Loucy (cell line): Measurements from ENCODE around the gene AHNAK2.

Experiments
- H2AFZ ChIP-seq: fragments of 200-600 bp; sonication (generic); 2 replicates; pipeline ENCODE4 v1.6.0; 2016; ENCODE audit warnings: antibody characterized with exemption, mild to moderate bottlenecking, low read length, moderate library complexity
- H3F3A ChIP-seq: fragments of 200-600 bp; 2 replicates; pipeline ENCODE4 v1.6.0; 2016; ENCODE audit warnings: antibody characterized with exemption, low read depth, mild to moderate bottlenecking
- H3K27me3 ChIP-seq: fragments of 200-600 bp; sonication (generic); 2 replicates; pipeline ENCODE4 v1.6.1; 2014; ENCODE audit warnings: low read length, mild to moderate bottlenecking; ENCODE audit not compliant: insufficient read depth, poor library complexity, severe bottlenecking
- H3K36me3 ChIP-seq: fragments of 200-600 bp; sonication (generic); 2 replicates; pipeline ENCODE4 v1.6.1; 2016; ENCODE audit warnings: low read length; ENCODE audit not compliant: insufficient read depth
- H3K4me1 ChIP-seq: fragments of 200-600 bp; sonication (generic); 2 replicates; pipeline ENCODE4 v1.5.1; 2014; ENCODE audit warnings: low read length, mild to moderate bottlenecking; ENCODE audit not compliant: insufficient read depth, poor library complexity, severe bottlenecking
- H3K4me2 ChIP-seq: fragments of 200-600 bp; sonication (generic); 2 replicates; pipeline ENCODE4 v1.6.0; 2014; ENCODE audit warnings: antibody characterized with exemption, low read length, low read depth, mild to moderate bottlenecking; ENCODE audit not compliant: poor library complexity, severe bottlenecking
- H3K4me3 ChIP-seq: fragments of 200-600 bp; sonication (generic); 2 replicates; pipeline ENCODE4 v1.5.1; 2014; ENCODE audit warnings: low read length, mild to moderate bottlenecking, mixed read lengths; ENCODE audit not compliant: poor library complexity, severe bottlenecking
- H3K79me2 ChIP-seq: fragments of 200-600 bp; sonication (generic); 2 replicates; pipeline ENCODE4 v1.6.1; 2014; ENCODE audit warnings: low read length; ENCODE audit not compliant: insufficient read depth
- H3K9ac ChIP-seq: fragments of 200-600 bp; sonication (generic); 2 replicates; pipeline ENCODE4 v1.6.0; 2014; ENCODE audit warnings: mild to moderate bottlenecking, low read depth, low read length, moderate library complexity; ENCODE audit not compliant: poor library complexity, severe bottlenecking
- H3K9me2 ChIP-seq: fragments of 200-600 bp; sonication (generic); replicated peaks from 2 replicates; pipeline ENCODE4 v1.6.1; 2016; ENCODE audit warnings: low read depth, low read length, mixed read lengths
- H3K9me3 ChIP-seq: fragments of 200-600 bp; sonication (generic); 2 replicates; pipeline ENCODE4 v1.6.1; 2014; ENCODE audit warnings: mild to moderate bottlenecking, antibody characterized with exemption, low read length, low read depth; ENCODE audit not compliant: insufficient read depth
- H4K20me1 ChIP-seq: fragments of 200-600 bp; sonication (generic); 2 replicates; pipeline ENCODE4 v1.6.0; 2014; ENCODE audit warnings: antibody characterized with exemption, low read length, mild to moderate bottlenecking; ENCODE audit not compliant: insufficient read depth, poor library complexity, severe bottlenecking
- EZH2phosphoT487 ChIP-seq: fragments of 200-600 bp; IDR thresholded peaks from 2 replicates; pipeline ENCODE4 v1.6.1; 2018; ENCODE audit warnings: antibody characterized with exemption, mild to moderate bottlenecking, moderate library complexity, borderline replicate concordance
- TF ChIP-seq, protein P1 (sequence below): fragments of 200-600 bp; sonication (generic); conservative IDR thresholded peaks from 2 replicates; pipeline ENCODE4 v1.5.1; 2014; ENCODE audit warnings: mild to moderate bottlenecking, antibody characterized with exemption, low read length

AHNAK2 gene

DNA sequence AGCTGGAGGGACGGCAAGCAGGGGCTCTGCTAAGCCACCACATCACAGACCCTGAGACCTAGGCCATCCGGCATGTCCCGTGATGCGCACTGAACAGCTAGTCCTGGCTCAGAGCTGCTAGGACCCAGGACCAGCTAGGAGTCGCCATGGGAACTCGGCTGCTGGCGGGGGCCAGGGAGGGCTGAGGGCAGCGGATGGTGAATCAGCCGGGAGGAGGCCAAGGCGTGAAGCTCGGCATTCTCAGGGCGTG, 5.1 kb downstream of the AHNAK2 start:
- H3F3A ChIP-seq, result no peaks in the 10 kb centered on the region
- TF ChIP-seq, protein P1, sequence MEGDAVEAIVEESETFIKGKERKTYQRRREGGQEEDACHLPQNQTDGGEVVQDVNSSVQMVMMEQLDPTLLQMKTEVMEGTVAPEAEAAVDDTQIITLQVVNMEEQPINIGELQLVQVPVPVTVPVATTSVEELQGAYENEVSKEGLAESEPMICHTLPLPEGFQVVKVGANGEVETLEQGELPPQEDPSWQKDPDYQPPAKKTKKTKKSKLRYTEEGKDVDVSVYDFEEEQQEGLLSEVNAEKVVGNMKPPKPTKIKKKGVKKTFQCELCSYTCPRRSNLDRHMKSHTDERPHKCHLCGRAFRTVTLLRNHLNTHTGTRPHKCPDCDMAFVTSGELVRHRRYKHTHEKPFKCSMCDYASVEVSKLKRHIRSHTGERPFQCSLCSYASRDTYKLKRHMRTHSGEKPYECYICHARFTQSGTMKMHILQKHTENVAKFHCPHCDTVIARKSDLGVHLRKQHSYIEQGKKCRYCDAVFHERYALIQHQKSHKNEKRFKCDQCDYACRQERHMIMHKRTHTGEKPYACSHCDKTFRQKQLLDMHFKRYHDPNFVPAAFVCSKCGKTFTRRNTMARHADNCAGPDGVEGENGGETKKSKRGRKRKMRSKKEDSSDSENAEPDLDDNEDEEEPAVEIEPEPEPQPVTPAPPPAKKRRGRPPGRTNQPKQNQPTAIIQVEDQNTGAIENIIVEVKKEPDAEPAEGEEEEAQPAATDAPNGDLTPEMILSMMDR, result no peak
- no peak for TF ChIP-seq EZH2phosphoT487
- H3K27me3 ChIP-seq, result no peaks in the 10 kb centered on the region
- no peak overlapping the region for H2AFZ ChIP-seq
- H3K9me3 ChIP-seq, result no peaks in the 10 kb centered on the region
- no peaks in the 10 kb centered on the region for H3K4me1 ChIP-seq
- no peaks in the 10 kb centered on the region for H3K9me2 ChIP-seq
- no peaks in the 10 kb centered on the region for H3K36me3 ChIP-seq
- no peaks in the 10 kb centered on the region for H4K20me1 ChIP-seq
- H3K9ac ChIP-seq, result no peak overlapping the region
- no peak overlapping the region for H3K4me2 ChIP-seq
- no peaks in the 10 kb centered on the region for H3K79me2 ChIP-seq
- no peak overlapping the region for H3K4me3 ChIP-seq

DNA sequence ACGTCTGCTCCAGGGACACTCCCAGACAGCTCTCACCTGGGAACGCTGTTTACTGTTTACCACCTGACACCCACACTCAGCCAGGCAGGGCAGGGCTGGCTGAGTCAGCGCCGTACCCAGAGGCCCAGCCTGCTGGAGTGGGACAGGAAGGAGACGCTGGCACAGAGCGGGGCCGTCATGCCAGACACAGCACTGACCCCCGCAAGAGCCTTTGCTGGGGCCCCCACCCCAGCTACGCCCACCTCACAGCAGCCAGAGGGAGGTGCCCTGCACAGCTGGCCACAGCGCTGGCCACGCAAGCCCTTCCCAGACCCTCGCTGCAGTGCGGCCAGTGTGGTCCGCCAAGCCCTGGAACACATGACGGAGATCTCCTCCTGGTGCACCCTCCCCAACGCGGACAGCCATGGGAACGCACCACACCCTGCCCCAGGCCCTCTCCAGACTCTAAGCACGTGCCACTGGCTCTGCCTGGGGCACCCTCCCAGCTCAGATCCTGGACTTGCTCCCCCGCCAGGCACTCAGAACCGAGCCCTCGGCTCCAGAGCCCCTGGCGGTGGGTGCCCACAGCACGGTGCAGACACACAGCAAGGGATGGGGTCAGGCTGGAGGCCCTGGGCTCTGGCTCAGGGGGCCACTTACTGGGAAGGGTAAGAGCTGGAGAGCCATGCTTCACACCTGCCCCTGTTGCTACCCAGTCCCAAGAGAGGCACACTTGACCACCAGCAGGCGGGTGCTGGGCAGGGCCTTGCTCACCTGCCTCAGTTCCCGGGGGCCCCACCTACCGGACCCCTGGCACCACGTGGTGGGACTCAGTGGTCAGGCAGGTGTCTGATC, 5.7 kb downstream of the AHNAK2 start:
- Histone ChIP-seq H4K20me1 (no peaks in the 10 kb centered on the region), H3K9me3 (no peaks in the 10 kb centered on the region), H3K9ac (no peak overlapping the region), H3K79me2 (no peaks in the 10 kb centered on the region), H3K4me2 (no peak overlapping the region), H3K9me2 (no peaks in the 10 kb centered on the region), H3F3A (no peaks in the 10 kb centered on the region), H3K27me3 (no peaks in the 10 kb centered on the region), H2AFZ (no peak overlapping the region), H3K36me3 (no peaks in the 10 kb centered on the region), H3K4me3 (no peak overlapping the region), H3K4me1 (no peaks in the 10 kb centered on the region)
- TF ChIP-seq EZH2phosphoT487, result no peak
- TF ChIP-seq, protein P1, result no peak

DNA sequence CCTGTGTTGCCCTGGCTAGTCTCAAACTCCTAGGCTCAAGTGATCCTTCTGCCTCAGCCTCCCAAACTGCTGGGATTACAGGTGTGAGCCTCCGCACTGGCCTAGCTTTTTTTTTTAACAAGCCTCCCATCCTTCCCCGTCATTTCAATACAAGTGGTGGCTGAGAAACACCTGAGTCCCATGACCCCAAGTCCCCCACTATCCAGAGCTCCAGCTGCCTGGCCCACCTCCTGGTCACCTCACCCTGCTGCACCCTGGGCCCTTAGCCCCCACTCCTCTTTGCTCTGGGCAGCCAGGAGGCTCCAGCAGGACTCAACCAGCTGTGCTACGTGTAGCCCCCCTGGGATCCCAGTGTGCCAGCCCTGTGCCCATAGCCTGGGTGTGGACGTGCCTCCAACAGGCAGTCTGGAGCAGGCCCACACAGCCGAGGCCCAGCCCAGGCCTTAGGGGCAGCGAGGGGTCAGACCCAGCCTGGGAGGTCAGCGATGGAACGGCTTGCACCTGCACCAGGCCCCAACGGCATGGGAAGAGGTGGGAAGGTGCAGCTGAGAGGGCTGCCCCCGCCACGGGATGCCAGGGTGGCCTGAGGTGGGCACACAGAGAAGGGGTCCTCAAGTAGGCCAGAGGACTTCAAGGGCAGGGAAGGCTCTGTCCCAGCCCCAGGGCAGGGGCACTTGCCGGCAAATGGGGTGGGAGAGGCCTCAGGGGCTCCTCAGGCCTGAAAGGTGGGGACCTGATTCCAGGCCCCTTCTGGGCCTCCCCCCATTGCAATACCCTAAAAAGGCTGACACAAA, 6.5 kb downstream of the AHNAK2 start:
- no peaks in the 10 kb centered on the region for H4K20me1 ChIP-seq
- TF ChIP-seq, protein P1, result no peak
- H3K27me3 ChIP-seq, result no peaks in the 10 kb centered on the region
- no peaks in the 10 kb centered on the region for H3K9me2 ChIP-seq
- no peaks in the 10 kb centered on the region for H3F3A ChIP-seq
- no peaks in the 10 kb centered on the region for H3K79me2 ChIP-seq
- no peak overlapping the region for H3K4me2 ChIP-seq
- H3K9me3 ChIP-seq, result no peaks in the 10 kb centered on the region
- H3K9ac ChIP-seq, result no peak overlapping the region
- H3K4me3 ChIP-seq, result no peak overlapping the region
- no peaks in the 10 kb centered on the region for H3K36me3 ChIP-seq
- no peaks in the 10 kb centered on the region for H3K4me1 ChIP-seq
- no peak overlapping the region for H2AFZ ChIP-seq
